ENCODE results near the gene PLA2G12B.

PLA2G12B gene

DNA sequence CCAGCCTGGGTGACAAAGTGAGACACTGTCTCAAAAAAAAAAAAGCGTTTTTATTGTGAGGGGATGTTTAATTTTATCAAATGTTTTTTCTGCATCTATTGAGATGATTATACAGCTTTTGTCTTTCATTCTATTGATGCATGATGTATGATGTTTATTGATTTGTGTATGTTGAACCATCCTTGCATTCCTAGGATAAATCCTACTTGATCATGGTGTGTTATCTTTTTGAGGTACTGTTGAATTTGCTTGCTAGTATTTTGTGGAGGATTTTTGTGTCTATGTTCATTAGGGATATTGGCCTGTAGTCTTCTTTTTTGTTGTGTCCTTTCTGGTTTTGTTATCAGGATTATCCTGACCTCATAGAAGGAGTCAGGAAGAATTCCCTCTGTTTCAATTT is 22.3 kb upstream of the PLA2G12B start:
- H3K4me2 ChIP-seq (ENCODE audit: low read length) = no peak overlapping the region
- H3K4me3 ChIP-seq (ENCODE audit: low read depth, low read length) = no peak overlapping the region
- no peak overlapping the region for H2AFZ ChIP-seq
- no peaks in the 10 kb centered on the region for H3K36me3 ChIP-seq (ENCODE audit: control insufficient read depth, insufficient read depth, low read length)
- TF ChIP-seq, protein P1, sequence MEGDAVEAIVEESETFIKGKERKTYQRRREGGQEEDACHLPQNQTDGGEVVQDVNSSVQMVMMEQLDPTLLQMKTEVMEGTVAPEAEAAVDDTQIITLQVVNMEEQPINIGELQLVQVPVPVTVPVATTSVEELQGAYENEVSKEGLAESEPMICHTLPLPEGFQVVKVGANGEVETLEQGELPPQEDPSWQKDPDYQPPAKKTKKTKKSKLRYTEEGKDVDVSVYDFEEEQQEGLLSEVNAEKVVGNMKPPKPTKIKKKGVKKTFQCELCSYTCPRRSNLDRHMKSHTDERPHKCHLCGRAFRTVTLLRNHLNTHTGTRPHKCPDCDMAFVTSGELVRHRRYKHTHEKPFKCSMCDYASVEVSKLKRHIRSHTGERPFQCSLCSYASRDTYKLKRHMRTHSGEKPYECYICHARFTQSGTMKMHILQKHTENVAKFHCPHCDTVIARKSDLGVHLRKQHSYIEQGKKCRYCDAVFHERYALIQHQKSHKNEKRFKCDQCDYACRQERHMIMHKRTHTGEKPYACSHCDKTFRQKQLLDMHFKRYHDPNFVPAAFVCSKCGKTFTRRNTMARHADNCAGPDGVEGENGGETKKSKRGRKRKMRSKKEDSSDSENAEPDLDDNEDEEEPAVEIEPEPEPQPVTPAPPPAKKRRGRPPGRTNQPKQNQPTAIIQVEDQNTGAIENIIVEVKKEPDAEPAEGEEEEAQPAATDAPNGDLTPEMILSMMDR (IDR thresholded peaks at IDR 0.05) = no peak
- no peaks in the 10 kb centered on the region for H3K79me2 ChIP-seq
- H3K9me3 ChIP-seq (ENCODE audit: control insufficient read depth, low read length) = no peaks in the 10 kb centered on the region
- H3K27ac ChIP-seq = no peak overlapping the region
- no peaks in the 10 kb centered on the region for H3K27me3 ChIP-seq (ENCODE audit: control insufficient read depth, insufficient read depth, low read length)
- H3K9ac ChIP-seq = no peak overlapping the region
- H3K4me1 ChIP-seq = no peaks in the 10 kb centered on the region

DNA sequence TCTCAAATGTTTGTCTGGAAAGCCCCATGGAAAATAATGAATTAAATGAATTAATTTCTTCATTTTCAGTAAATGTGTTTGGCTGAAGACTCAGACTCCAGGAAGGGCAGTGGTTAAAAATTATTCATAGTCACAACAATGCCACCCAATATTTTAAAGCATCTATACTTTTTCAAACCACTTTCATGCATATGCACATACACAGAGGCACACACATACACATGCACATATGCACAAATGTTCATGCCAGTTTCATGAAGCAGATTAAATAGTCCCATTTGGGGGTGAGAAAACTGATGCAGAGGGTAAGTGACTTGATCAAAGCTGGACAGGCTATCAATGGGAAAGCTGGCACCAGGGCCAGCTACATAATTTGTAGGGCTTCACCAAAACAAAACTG is 1.4 kb upstream of the PLA2G12B start:
- Histone ChIP-seq H3K27me3 (ENCODE audit: control insufficient read depth, insufficient read depth, low read length) (no peaks in the 10 kb centered on the region), H3K36me3 (ENCODE audit: control insufficient read depth, insufficient read depth, low read length) (no peaks in the 10 kb centered on the region), H3K4me3 (ENCODE audit: low read depth, low read length) (no peak overlapping the region), H3K4me2 (ENCODE audit: low read length) (no peak overlapping the region), H3K9ac (no peak overlapping the region), H3K9me3 (ENCODE audit: control insufficient read depth, low read length) (no peaks in the 10 kb centered on the region), H2AFZ (no peak overlapping the region), H3K4me1 (no peaks in the 10 kb centered on the region), H3K79me2 (no peaks in the 10 kb centered on the region), H3K27ac (no peak overlapping the region)
- TF ChIP-seq, protein P1 (IDR thresholded peaks at IDR 0.05) = no peak

DNA sequence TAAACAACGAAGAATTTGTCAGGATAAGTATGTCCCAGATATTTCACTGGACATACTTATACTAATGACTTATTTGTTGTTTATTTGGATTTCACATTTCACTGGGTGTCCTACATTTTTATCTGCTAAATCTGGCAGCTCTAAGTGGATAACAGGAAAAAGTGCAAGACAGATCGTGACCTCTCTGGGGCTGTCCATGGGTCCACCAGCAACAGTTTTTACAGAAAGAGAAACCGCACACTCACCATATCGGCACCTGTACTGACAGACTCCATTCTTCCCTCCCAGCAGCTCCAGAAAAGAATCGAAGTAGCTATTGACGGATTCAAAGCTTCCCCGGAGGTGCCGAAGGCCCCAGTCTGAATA is 393 bp downstream of the PLA2G12B start:
- Histone ChIP-seq H3K4me1 (no peaks in the 10 kb centered on the region), H3K36me3 (ENCODE audit: control insufficient read depth, insufficient read depth, low read length) (no peaks in the 10 kb centered on the region), H2AFZ (no peak overlapping the region), H3K9ac (no peak overlapping the region), H3K4me3 (ENCODE audit: low read depth, low read length) (no peak overlapping the region), H3K9me3 (ENCODE audit: control insufficient read depth, low read length) (no peaks in the 10 kb centered on the region), H3K4me2 (ENCODE audit: low read length) (no peak overlapping the region), H3K27me3 (ENCODE audit: control insufficient read depth, insufficient read depth, low read length) (no peaks in the 10 kb centered on the region), H3K79me2 (no peaks in the 10 kb centered on the region), H3K27ac (no peak overlapping the region)
- TF ChIP-seq, protein P1 (IDR thresholded peaks at IDR 0.05) = no peak

DNA sequence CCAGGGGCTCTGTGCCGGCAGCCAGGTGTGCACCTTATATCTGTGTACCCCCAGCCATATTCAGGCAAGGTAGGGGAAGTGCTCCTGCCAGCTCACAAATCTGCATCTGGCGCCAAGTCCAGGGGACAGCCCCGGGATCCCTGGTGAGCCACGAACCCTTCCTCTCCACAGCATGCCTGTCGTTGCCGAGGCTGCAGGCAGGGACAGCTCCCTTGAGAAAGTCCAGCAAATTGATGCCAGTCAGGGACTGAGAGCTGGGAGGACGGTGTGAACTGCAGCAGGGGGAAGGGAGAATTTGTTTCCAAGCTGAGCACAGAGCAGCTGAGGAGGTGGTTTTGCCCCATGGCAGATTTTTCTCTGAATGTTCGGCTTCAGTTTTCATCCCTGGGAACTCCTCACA is 919 bp downstream of the PLA2G12B start:
- TF ChIP-seq, protein P1 (IDR thresholded peaks at IDR 0.05) = no peak

DNA sequence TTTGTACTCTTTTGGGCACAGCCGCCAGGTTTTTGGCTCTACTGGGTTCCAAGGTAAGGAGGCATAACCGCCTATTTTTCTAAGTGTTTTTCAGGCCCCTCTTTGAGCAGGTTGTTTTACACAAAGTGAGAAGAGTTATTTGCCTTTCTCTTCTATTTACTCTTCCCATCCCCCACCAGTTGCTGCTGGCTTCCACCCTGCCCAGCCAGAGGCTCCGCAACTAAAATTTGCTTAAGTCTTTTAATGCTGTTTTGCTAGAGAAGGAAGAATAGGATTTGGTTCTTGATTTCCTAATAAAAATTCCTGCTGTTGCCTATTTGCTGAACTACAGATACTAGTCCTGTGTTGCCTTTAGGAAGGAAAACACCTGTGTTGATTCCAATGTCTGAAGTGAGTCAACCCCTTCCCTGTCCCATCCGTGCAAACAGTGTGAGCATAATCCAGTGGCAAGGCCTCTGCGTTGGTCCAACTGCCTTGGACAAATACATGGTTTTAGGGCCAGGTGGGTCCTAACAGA is 1.9 kb downstream of the PLA2G12B start:
- Histone ChIP-seq H2AFZ (no peak overlapping the region), H3K9ac (no peak overlapping the region), H3K36me3 (ENCODE audit: control insufficient read depth, insufficient read depth, low read length) (no peaks in the 10 kb centered on the region), H3K4me2 (ENCODE audit: low read length) (no peak overlapping the region), H3K4me1 (no peaks in the 10 kb centered on the region), H3K27me3 (ENCODE audit: control insufficient read depth, insufficient read depth, low read length) (no peaks in the 10 kb centered on the region), H3K27ac (no peak overlapping the region), H3K79me2 (no peaks in the 10 kb centered on the region), H3K9me3 (ENCODE audit: control insufficient read depth, low read length) (no peaks in the 10 kb centered on the region), H3K4me3 (ENCODE audit: low read depth, low read length) (no peak overlapping the region)
- TF ChIP-seq, protein P1 (IDR thresholded peaks at IDR 0.05) = no peak

More for the DNA sequence above, 919 bp downstream of the PLA2G12B start:
- no peaks in the 10 kb centered on the region for H3K27me3 ChIP-seq (ENCODE audit: control insufficient read depth, insufficient read depth, low read length)
- H3K9ac ChIP-seq = no peak overlapping the region
- H3K4me1 ChIP-seq = no peaks in the 10 kb centered on the region
- no peaks in the 10 kb centered on the region for H3K9me3 ChIP-seq (ENCODE audit: control insufficient read depth, low read length)
- no peak overlapping the region for H3K4me2 ChIP-seq (ENCODE audit: low read length)
- H3K79me2 ChIP-seq = no peaks in the 10 kb centered on the region
- H3K36me3 ChIP-seq (ENCODE audit: control insufficient read depth, insufficient read depth, low read length) = no peaks in the 10 kb centered on the region
- no peak overlapping the region for H2AFZ ChIP-seq
- no peak overlapping the region for H3K4me3 ChIP-seq (ENCODE audit: low read depth, low read length)
- H3K27ac ChIP-seq = no peak overlapping the region

Data from parathyroid adenoma (tissue), 2 donors.